ENCODE data around the gene MAGEB4.

The MAGEB4 gene

DNA sequence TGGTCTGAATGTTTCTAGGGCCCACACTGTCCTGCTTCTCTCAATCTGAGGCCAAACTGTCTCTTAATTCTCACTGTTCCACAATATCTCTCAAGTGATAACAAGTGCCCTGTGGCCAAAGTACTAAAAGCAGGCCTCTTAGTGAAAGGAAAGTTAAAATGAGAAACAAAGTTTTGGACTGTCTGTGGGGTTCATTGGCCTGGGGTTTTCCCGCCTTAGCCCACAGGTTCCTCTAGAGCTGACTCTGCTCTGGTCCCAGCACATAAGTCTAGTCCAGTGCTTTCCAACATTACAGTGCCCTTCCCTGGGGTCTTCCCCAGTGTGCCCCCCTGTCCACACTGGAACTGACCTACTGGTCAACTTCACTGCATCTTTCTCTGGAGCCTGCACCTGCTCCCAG, 11.5 kb downstream of the MAGEB4 start:
- DNase-seq (ENCODE audit: low spot score) = no peak
- in situ Hi-C loops (cut with MboI; ENCODE audit: low sequenced_read_pairs, unreplicated experiment) = no loop called here
- no peak for TF ChIP-seq CTCF (IDR thresholded peaks at IDR 0.05; ENCODE audit: borderline replicate concordance, control extremely low read depth, extremely low read depth, insufficient read depth, missing control alignments)

DNA sequence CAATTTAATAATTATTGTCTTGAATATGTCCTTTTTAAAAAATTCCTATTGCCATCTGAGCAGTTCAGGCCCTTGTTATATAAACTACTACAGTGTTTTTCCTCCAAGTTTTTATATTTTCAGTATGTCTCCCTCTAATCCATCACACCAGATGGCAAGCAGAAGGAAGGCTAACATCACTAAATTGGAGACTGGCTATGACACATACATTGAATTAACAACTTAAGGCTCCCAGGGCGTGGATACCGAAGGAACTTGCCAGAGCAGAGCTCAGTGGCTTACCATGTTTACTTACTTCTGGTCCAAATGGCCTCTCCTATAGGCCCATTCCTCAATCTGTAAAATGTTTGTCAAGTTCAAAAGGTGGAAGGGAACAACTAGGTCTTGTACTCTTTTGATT, 18.1 kb downstream of the MAGEB4 start:
- TF ChIP-seq CTCF (IDR thresholded peaks at IDR 0.05; ENCODE audit: borderline replicate concordance, control extremely low read depth, extremely low read depth, insufficient read depth, missing control alignments) = no peak
- in situ Hi-C loops (cut with MboI; ENCODE audit: low sequenced_read_pairs, unreplicated experiment) = no loop called here
- no peak for DNase-seq (ENCODE audit: low spot score)

GRCh38 chrX:30261012-30261411, 19.2 kb downstream of the MAGEB4 start:
- TF ChIP-seq CTCF (IDR thresholded peaks at IDR 0.05; ENCODE audit: borderline replicate concordance, control extremely low read depth, extremely low read depth, insufficient read depth, missing control alignments) = no peak
- in situ Hi-C loops (cut with MboI; ENCODE audit: low sequenced_read_pairs, unreplicated experiment) = no loop called here
- DNase-seq (ENCODE audit: low spot score) = no peak

- in situ Hi-C loops (cut with MboI; ENCODE audit: low sequenced_read_pairs, unreplicated experiment) = no loop called here
- no peak for TF ChIP-seq CTCF (IDR thresholded peaks at IDR 0.05; ENCODE audit: borderline replicate concordance, control extremely low read depth, extremely low read depth, insufficient read depth, missing control alignments)
- no peak for DNase-seq (ENCODE audit: low spot score)
Measured at GRCh38 chrX:30262763-30263162, 21.0 kb downstream of the MAGEB4 start.

- no peak for DNase-seq (ENCODE audit: low spot score)
- no peak for TF ChIP-seq CTCF (IDR thresholded peaks at IDR 0.05; ENCODE audit: borderline replicate concordance, control extremely low read depth, extremely low read depth, insufficient read depth, missing control alignments)
- in situ Hi-C loops (cut with MboI; ENCODE audit: low sequenced_read_pairs, unreplicated experiment) = no loop called here
Measured at GRCh38 chrX:30270639-30271038, 28.8 kb downstream of the MAGEB4 start.

GRCh38 chrX:30275498-30275897, 33.7 kb downstream of the MAGEB4 start:
- no peak for TF ChIP-seq CTCF (IDR thresholded peaks at IDR 0.05; ENCODE audit: borderline replicate concordance, control extremely low read depth, extremely low read depth, insufficient read depth, missing control alignments)
- no peak for DNase-seq (ENCODE audit: low spot score)
- in situ Hi-C loops (cut with MboI; ENCODE audit: low sequenced_read_pairs, unreplicated experiment) = no loop called here

DNA sequence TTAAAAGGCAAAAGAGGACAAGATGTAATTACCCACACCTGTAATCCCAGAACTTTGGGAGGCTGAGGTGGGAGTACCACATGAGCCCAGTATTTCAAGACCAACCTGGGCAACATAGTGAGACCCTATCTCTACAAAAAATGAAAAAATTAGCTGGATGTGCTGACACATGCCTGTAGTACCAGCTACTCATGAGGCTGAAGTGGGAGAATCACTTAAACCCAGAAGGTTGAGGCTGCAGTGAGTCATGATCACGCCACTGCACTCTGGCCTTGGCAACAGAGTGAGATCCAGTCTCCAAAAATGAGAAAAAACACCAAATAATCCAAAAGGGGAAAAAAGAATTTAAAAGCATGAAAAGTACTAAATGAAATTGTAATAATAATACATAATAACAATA, 36.6 kb downstream of the MAGEB4 start:
- no peak for TF ChIP-seq CTCF (IDR thresholded peaks at IDR 0.05; ENCODE audit: borderline replicate concordance, control extremely low read depth, extremely low read depth, insufficient read depth, missing control alignments)
- no peak for DNase-seq (ENCODE audit: low spot score)
- in situ Hi-C loops (cut with MboI; ENCODE audit: low sequenced_read_pairs, unreplicated experiment) = no loop called here
